ENCODE results near the gene COL27A1. TPM values are rescaled to one million over a fixed set of nuclear protein-coding genes. Genes with fewer than 3 reads are reported as not detected.

The COL27A1 gene
- total RNA-seq, 1 donor from 2014 or later: 3.9 TPM

DNA sequence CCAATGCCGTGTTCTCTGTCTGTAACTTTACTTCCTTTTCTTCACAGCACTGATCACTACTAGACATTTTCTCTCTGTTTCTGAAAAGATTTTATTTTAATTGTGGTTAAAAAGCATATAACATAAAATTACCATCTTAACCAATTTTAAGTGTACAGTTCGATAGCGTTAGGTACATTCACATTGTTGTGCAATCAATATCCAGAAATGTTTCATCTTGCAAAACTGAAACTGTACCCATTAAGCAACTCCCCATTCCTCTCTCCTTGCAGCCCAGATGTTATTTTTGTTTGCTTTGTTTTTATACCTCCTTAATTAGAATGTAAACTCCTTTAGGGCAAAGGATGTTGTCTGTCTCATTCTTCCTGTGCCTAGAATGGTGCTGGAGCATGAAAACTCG, 47.5 kb downstream of the COL27A1 start:
- no peak for DNase-seq
- Mint-ChIP-seq H3K9me3 (ENCODE audit: unreplicated experiment) (peaks cover 3% of the 10 kb centered on the region), H3K27ac (ENCODE audit: unreplicated experiment) (no peak overlapping the region), H3K36me3 (ENCODE audit: unreplicated experiment) (no peaks in the 10 kb centered on the region), H3K4me1 (ENCODE audit: low read depth, unreplicated experiment) (no peaks in the 10 kb centered on the region), H3K4me3 (ENCODE audit: unreplicated experiment) (no peak overlapping the region), H3K27me3 (ENCODE audit: unreplicated experiment) (no peaks in the 10 kb centered on the region)
- TF ChIP-seq, protein P1, sequence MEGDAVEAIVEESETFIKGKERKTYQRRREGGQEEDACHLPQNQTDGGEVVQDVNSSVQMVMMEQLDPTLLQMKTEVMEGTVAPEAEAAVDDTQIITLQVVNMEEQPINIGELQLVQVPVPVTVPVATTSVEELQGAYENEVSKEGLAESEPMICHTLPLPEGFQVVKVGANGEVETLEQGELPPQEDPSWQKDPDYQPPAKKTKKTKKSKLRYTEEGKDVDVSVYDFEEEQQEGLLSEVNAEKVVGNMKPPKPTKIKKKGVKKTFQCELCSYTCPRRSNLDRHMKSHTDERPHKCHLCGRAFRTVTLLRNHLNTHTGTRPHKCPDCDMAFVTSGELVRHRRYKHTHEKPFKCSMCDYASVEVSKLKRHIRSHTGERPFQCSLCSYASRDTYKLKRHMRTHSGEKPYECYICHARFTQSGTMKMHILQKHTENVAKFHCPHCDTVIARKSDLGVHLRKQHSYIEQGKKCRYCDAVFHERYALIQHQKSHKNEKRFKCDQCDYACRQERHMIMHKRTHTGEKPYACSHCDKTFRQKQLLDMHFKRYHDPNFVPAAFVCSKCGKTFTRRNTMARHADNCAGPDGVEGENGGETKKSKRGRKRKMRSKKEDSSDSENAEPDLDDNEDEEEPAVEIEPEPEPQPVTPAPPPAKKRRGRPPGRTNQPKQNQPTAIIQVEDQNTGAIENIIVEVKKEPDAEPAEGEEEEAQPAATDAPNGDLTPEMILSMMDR (IDR thresholded peaks at IDR 0.05; ENCODE audit: partially characterized antibody, unreplicated experiment): no peak

DNA sequence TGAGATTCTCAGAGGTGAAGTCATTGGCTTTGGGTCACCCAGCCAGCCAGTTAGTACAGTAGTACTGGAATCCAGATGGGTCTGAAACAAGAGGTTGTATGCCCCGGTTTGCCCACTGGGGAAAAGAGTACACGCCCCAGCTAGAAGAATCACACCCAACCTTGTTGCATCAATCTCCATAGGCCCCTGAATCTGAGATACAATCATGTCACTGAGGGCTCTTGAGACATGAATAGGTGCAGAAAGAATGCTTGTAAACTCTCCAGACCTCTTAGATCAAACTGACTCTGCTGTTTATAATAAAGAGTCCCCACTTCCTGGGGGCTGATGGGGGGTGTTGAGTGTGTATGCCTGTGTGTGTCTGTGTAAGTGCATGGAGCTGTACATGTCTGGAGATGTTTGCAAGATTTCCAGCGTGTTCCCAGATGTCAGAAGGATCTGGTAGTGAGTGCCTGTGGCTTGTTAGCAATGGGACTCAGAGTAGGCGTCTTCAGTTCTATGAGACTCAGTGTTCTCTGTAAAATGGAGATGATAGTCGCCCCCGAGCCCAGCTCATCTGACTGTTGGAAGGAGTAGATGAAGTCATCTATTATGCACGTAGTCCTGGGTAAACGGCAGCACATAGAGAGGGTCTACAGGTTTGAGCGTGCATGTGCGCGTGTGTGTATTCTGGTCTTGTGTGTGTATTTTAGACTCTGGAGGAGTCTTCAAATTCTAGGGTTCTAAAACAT, 48.2 kb downstream of the COL27A1 start:
- H3K9me3 Mint-ChIP-seq (ENCODE audit: unreplicated experiment): peaks cover 3% of the 10 kb centered on the region
- H3K4me3 Mint-ChIP-seq (ENCODE audit: unreplicated experiment): no peak overlapping the region
- H3K4me1 Mint-ChIP-seq (ENCODE audit: low read depth, unreplicated experiment): no peaks in the 10 kb centered on the region
- no peaks in the 10 kb centered on the region for H3K27me3 Mint-ChIP-seq (ENCODE audit: unreplicated experiment)
- TF ChIP-seq, protein P1 (IDR thresholded peaks at IDR 0.05; ENCODE audit: partially characterized antibody, unreplicated experiment): no peak
- no peak for DNase-seq
- H3K36me3 Mint-ChIP-seq (ENCODE audit: unreplicated experiment): no peaks in the 10 kb centered on the region
- no peak overlapping the region for H3K27ac Mint-ChIP-seq (ENCODE audit: unreplicated experiment)

DNA sequence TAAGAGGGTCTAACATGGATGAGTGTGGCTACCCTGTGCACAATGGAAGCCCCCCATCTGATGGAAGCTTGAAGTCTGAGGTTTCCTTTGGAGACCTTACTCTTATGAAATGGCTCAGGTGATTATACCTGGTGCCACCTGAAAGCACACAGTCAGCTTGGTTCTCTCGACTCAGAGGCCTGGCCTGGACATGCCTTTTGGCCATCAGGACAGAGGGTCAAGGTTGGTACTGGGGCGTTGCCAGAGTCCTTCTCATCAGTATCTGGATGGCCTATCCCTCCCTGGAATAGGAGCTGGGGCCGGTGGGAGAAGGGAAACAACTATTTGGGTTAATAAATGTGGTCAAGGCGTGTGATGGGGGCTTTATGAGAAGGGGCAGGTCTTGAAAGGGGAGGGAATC, 48.9 kb downstream of the COL27A1 start:
- TF ChIP-seq, protein P1 (IDR thresholded peaks at IDR 0.05; ENCODE audit: partially characterized antibody, unreplicated experiment): no peak

DNA sequence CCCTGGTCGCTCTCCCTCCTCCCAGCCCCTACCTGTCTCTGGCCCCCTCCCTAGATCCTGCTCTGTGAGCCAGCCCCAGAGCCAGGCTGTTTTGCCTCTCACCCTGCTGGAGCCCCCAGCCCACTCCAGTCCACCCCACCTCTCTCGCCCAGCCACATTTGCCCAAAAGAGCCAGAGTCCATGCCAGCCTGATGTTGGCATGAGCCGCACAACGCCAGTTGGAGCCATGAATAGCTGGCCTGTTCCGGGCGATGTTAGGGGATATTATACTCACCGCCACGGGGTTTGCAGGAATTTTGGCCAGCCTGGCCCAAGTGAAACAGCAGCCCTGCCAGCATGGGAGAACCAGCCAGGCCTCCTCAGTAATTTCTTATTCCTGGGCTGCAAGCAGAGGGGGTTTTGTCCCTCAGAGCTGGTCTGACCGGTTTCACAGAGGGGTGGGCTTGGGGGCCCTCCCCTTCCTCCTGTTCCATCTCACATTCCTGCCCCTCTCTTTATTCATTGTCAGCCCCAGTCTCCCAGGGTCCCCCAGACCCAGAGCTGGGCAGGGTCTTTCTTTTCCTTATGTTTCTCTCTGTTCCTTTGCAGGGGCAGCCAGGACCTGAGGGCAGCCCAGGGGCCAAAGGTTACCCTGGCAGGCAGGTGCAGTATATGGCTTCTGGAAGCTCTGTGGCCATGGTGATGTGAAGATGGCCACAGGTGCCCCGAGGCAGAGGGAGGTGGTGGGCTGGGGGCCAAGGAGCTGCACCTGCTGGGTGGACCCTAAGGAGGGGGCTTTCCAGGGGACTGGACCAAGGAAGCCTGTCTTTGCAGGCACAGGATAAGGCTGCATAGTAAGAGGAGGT, 50.1 kb downstream of the COL27A1 start:
- H3K4me1 Mint-ChIP-seq (ENCODE audit: low read depth, unreplicated experiment): no peaks in the 10 kb centered on the region
- DNase-seq: no peak
- peaks cover 3% of the 10 kb centered on the region for H3K9me3 Mint-ChIP-seq (ENCODE audit: unreplicated experiment)
- H3K27me3 Mint-ChIP-seq (ENCODE audit: unreplicated experiment): no peaks in the 10 kb centered on the region
- no peak overlapping the region for H3K4me3 Mint-ChIP-seq (ENCODE audit: unreplicated experiment)
- TF ChIP-seq, protein P1 (IDR thresholded peaks at IDR 0.05; ENCODE audit: partially characterized antibody, unreplicated experiment): no peak
- H3K27ac Mint-ChIP-seq (ENCODE audit: unreplicated experiment): no peak overlapping the region
- no peaks in the 10 kb centered on the region for H3K36me3 Mint-ChIP-seq (ENCODE audit: unreplicated experiment)

More for the DNA sequence above, 48.9 kb downstream of the COL27A1 start:
- Mint-ChIP-seq H3K36me3 (ENCODE audit: unreplicated experiment) (no peaks in the 10 kb centered on the region), H3K4me1 (ENCODE audit: low read depth, unreplicated experiment) (no peaks in the 10 kb centered on the region), H3K9me3 (ENCODE audit: unreplicated experiment) (peaks cover 3% of the 10 kb centered on the region), H3K27me3 (ENCODE audit: unreplicated experiment) (no peaks in the 10 kb centered on the region), H3K4me3 (ENCODE audit: unreplicated experiment) (no peak overlapping the region), H3K27ac (ENCODE audit: unreplicated experiment) (no peak overlapping the region)
- no peak for DNase-seq
